Thoracic aorta (tissue), 2 donors: ENCODE data around the gene CFI. TPM values are rescaled to one million over a fixed set of nuclear protein-coding genes. Genes with fewer than 3 reads are reported as not detected.

ENCODE experiments used
- ATAC-seq: fragments of 150-250 bp; one replicate; pipeline ENCODE4 v1.8.0; 2017; ENCODE audit warnings: low read depth; ENCODE audit not compliant: insufficient number of reproducible peaks, low FRiP score
- DNase-seq: peaks from one replicate; pipeline ENCODE4 v3.0.0-alpha.2; 2020; ENCODE audit warnings: low spot score
- H3K27ac ChIP-seq, 2 donors: fragments of 200-600 bp; sonication (generic); 1 replicate in 1 of 2; 2 replicates in 1 of 2; pipeline ENCODE4 v1.5.1; 2016; ENCODE audit warnings: mild to moderate bottlenecking in 2 of 2, moderate library complexity in 2 of 2
- H3K27me3 ChIP-seq: fragments of 200-600 bp; sonication (generic); replicated peaks from 2 replicates; pipeline ENCODE4 v1.6.0; 2016; ENCODE audit warnings: mild to moderate bottlenecking; ENCODE audit not compliant: insufficient read depth
- H3K36me3 ChIP-seq: fragments of 200-600 bp; sonication (generic); one replicate; pipeline ENCODE4 v1.5.1; 2016
- H3K4me1 ChIP-seq, 2 donors: fragments of 200-600 bp; sonication (generic); 1 replicate in 1 of 2; 2 replicates in 1 of 2; pipeline versions ENCODE4 v1.5.1 to v1.6.0; 2016; ENCODE audit warnings: low read depth in 2 of 2, mild to moderate bottlenecking in 1 of 2; ENCODE audit not compliant: control insufficient read depth in 1 of 2
- H3K4me3 ChIP-seq: fragments of 200-600 bp; sonication (generic); 2 replicates; pipeline ENCODE4 v1.5.1; 2016; ENCODE audit warnings: mild to moderate bottlenecking
- H3K9me3 ChIP-seq: fragments of 200-600 bp; sonication (generic); 2 replicates; pipeline ENCODE4 v1.5.1; 2016
- CTCF ChIP-seq: fragments of 200-600 bp; sonication (generic); IDR thresholded peaks from one replicate; pipeline ENCODE4 v1.5.1; 2019; ENCODE audit warnings: antibody characterized with exemption
- total RNA-seq, 2 donors: library from RNA; depleted of rRNA; stranded (reverse); fragments of >200 nt; gene quantifications; one replicate each; pipeline versions ENCODE4 v1.1.0 to v1.2.3, GENCODE V29; 2016

The CFI gene
- total RNA-seq, 2 donors from 2014 or later: 2.2 to 20.5 TPM

- no peak for TF ChIP-seq CTCF
- DNase-seq (no peak), ATAC-seq (no peak)
- peaks cover 0 to 6% of the 10 kb centered on the region in 2 donors for H3K4me1 ChIP-seq
- no peaks in the 10 kb centered on the region for H3K9me3 ChIP-seq
- no peaks in the 10 kb centered on the region for H3K27me3 ChIP-seq
- H3K36me3 ChIP-seq: peaks cover 6% of the 10 kb centered on the region
- no peak overlapping the region for H3K27ac ChIP-seq
- no peak overlapping the region for H3K4me3 ChIP-seq
Observed at GRCh38 chr4:109713500-109713899, 88.3 kb downstream of the CFI start.

- ATAC-seq: no peak
Observed at GRCh38 chr4:109708990-109709389, 92.8 kb downstream of the CFI start.

GRCh38 chr4:109708435-109708834 lies 93.4 kb downstream of the CFI start:
- H3K36me3 ChIP-seq: no peaks in the 10 kb centered on the region
- peak overlapping the region; percentile 8 to 41 for H3K27ac ChIP-seq
- H3K9me3 ChIP-seq: no peaks in the 10 kb centered on the region
- ATAC-seq (no peak), DNase-seq (no peak)
- no peaks in the 10 kb centered on the region for H3K27me3 ChIP-seq
- no peak for TF ChIP-seq CTCF
- peaks cover 2 to 6% of the 10 kb centered on the region in 2 donors for H3K4me1 ChIP-seq
- no peak overlapping the region for H3K4me3 ChIP-seq

More at GRCh38 chr4:109708990-109709389, 92.8 kb downstream of the CFI start:
- no peak for DNase-seq
- Histone ChIP-seq H3K9me3 (no peaks in the 10 kb centered on the region), H3K4me3 (no peak overlapping the region), H3K27ac (peak overlapping the region in 1 of 2 donors; percentile 41), H3K4me1 (peaks cover 2 to 6% of the 10 kb centered on the region in 2 donors), H3K27me3 (no peaks in the 10 kb centered on the region), H3K36me3 (no peaks in the 10 kb centered on the region)
- TF ChIP-seq CTCF: no peak

- Histone ChIP-seq H3K36me3 (no peaks in the 10 kb centered on the region), H3K4me3 (peak overlapping the region; percentile 98), H3K27me3 (no peaks in the 10 kb centered on the region), H3K9me3 (no peaks in the 10 kb centered on the region), H3K4me1 (peaks cover 12 to 16% of the 10 kb centered on the region in 2 donors), H3K27ac (peak overlapping the region; percentile 76 to 84)
- ATAC-seq (no peak), DNase-seq (no peak)
- TF ChIP-seq CTCF: no peak
Observed at GRCh38 chr4:109703664-109704361, 98.0 kb downstream of the CFI start.

- peak; percentile 72 for TF ChIP-seq CTCF
- Histone ChIP-seq H3K4me1 (peaks cover 12 to 13% of the 10 kb centered on the region in 2 donors), H3K27ac (peak within 1 kb of the TSS; percentile 76 to 84), H3K4me3 (peak within 1 kb of the TSS; percentile 98), H3K27me3 (no peaks in the 10 kb centered on the region), H3K9me3 (no peaks in the 10 kb centered on the region), H3K36me3 (no peaks in the 10 kb centered on the region)
- DNase-seq (peak; percentile 43), ATAC-seq (peak; percentile 67)
Observed at GRCh38 chr4:109702950-109703663, 98.7 kb downstream of the CFI start, which contains the start of gene CASP6. Gene CASP6, minus strand, starts transcription at chr4:109703445. Its CDS starts 50 bp downstream, at chr4:109703395.
